Mucosa of descending colon (tissue), 3 donors: ENCODE data around the gene LPCAT2. TPM values are rescaled to one million over a fixed set of nuclear protein-coding genes. Genes with fewer than 3 reads are reported as not detected.

Experiments used
- ATAC-seq: fragments of 200-7000 bp; cut with Tn5 transposase; one replicate; pipeline ENCODE4 v1.9.1; 2020; ENCODE audit warnings: mild to moderate bottlenecking, moderate library complexity
- DNase-seq, 3 donors: peaks; one replicate each; pipeline ENCODE4 v3.0.0-alpha.2; 2020
- H3K36me3 ChIP-seq: fragments of 200-600 bp; one replicate; pipeline ENCODE4 v1.8.0; 2021; ENCODE audit warnings: low read depth, mild to moderate bottlenecking
- H3K4me1 ChIP-seq: fragments of 200-600 bp; one replicate; pipeline ENCODE4 v1.8.0; 2021; ENCODE audit warnings: low read depth, mild to moderate bottlenecking
- H3K4me3 ChIP-seq: fragments of 200-600 bp; one replicate; pipeline ENCODE4 v1.8.0; 2021; ENCODE audit warnings: mild to moderate bottlenecking
- H3K9me3 ChIP-seq: fragments of 200-600 bp; one replicate; pipeline ENCODE4 v1.8.0; 2021; ENCODE audit warnings: mild to moderate bottlenecking
- intact Hi-C, 2 donors: fragments of 100-400 bp; cut with DNase I in 1 of 2; cut with micrococcal nuclease in 1 of 2; formaldehyde crosslinking; loops; one replicate each; pipeline versions ENCODE4 v1.11.0 to v1.11.1; 2022; cut with DNase I, micrococcal nuclease
- total RNA-seq, 3 donors: library from RNA; stranded (reverse); fragmentation: NEBNext Ultra II Directional in 2 of 3; extraction: Animal tissue kit (Norgen Biotek cat#: 25700) in 2 of 3; gene quantifications; one replicate each; pipeline versions ENCODE4 v1.2.1 to v1.2.4, GENCODE V29; 2021 to 2023
- TF ChIP-seq, protein P1 (sequence below): fragments of 200-600 bp; IDR thresholded peaks from one replicate; pipeline ENCODE4 v1.8.0; 2022; ENCODE audit warnings: antibody characterized with exemption, mild to moderate bottlenecking
- donor health status: DM: no; HTN: no; CAD: no; lungs with moderate emphysema.
- donor health status: DM: no; HTN: no; CAD: no.
- donor health status: DM: no; HTN: yes; CAD: no.

LPCAT2 gene
- total RNA-seq, 3 donors from 2014 or later, result 11.3 to 22.1 (median 13.8) TPM

DNA sequence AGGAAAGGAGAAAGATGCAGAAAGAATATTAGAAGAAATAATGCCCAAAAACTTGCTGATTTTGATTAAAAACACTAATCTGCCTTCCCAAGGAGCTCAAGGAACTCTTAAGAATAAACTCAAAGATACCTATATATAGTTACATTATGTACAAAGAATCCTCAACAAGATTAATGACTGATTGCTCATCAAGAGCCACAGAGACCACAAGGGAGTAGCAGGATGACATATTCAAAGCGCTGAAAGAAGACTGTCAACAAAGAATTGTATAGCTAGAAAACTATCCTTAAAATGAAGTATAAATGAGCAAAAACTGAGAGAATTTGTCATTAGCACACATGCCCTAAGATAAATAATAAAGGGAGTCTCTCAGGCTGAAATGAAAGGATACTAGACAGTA is 6.2 kb downstream of the LPCAT2 start:
- TF ChIP-seq, protein P1, sequence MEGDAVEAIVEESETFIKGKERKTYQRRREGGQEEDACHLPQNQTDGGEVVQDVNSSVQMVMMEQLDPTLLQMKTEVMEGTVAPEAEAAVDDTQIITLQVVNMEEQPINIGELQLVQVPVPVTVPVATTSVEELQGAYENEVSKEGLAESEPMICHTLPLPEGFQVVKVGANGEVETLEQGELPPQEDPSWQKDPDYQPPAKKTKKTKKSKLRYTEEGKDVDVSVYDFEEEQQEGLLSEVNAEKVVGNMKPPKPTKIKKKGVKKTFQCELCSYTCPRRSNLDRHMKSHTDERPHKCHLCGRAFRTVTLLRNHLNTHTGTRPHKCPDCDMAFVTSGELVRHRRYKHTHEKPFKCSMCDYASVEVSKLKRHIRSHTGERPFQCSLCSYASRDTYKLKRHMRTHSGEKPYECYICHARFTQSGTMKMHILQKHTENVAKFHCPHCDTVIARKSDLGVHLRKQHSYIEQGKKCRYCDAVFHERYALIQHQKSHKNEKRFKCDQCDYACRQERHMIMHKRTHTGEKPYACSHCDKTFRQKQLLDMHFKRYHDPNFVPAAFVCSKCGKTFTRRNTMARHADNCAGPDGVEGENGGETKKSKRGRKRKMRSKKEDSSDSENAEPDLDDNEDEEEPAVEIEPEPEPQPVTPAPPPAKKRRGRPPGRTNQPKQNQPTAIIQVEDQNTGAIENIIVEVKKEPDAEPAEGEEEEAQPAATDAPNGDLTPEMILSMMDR, result no peak
- intact Hi-C loops, result no loop called here
- DNase-seq, result no peak
- Histone ChIP-seq H3K4me1 (no peaks in the 10 kb centered on the region), H3K9me3 (peaks cover 4% of the 10 kb centered on the region), H3K4me3 (no peak overlapping the region), H3K36me3 (no peaks in the 10 kb centered on the region)
- no peak for ATAC-seq

DNA sequence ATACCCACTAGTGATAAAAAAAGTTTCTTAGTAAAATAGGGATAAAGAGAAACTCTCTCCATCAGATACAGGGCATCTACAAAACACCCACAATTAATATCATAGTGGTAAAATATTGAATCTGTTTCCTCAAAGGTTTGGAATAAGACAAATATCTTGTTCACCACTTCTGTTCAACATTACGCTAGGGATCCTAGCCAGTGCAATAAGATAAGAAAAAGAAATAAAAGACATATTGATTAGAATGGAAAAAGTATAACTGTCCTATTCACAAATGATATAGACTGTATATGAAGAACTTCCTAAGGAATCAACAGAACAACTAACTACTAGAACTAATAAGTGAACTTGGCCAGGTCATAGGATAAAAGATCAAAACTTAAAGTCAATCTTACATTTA is 12.9 kb downstream of the LPCAT2 start:
- ATAC-seq, result no peak
- H3K36me3 ChIP-seq, result no peaks in the 10 kb centered on the region

DNA sequence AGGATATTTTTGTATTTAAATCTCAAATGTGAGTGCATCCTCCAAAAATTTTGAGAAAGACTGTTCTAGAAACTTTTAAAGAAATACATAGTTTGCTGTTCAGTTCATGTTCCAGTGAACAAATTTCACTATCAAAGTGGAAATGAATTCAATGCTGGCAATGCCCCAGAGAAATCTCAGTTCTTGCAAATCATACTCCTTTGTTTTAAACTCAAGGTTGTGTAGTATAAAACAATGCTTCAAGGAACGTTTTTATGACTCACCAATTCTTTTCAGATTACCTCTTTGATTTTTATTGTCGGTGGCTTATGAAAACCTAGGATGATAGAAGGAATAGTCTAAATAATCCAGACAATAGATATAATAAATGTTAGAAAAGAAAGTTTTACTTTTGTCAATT is 17.6 kb downstream of the LPCAT2 start:
- H3K9me3 ChIP-seq, result peaks cover 6% of the 10 kb centered on the region
- ATAC-seq (no peak), DNase-seq (no peak)
- intact Hi-C loops, result no loop called here
- H3K4me3 ChIP-seq, result no peak overlapping the region
- peaks cover 5% of the 10 kb centered on the region for H3K4me1 ChIP-seq
- H3K36me3 ChIP-seq, result no peaks in the 10 kb centered on the region
- TF ChIP-seq, protein P1, result no peak

More for the DNA sequence above, 12.9 kb downstream of the LPCAT2 start:
- Histone ChIP-seq H3K4me1 (peaks cover 5% of the 10 kb centered on the region), H3K4me3 (no peak overlapping the region), H3K9me3 (peaks cover 10% of the 10 kb centered on the region)
- intact Hi-C loops, result no loop called here
- DNase-seq, result no peak
- TF ChIP-seq, protein P1, result no peak

DNA sequence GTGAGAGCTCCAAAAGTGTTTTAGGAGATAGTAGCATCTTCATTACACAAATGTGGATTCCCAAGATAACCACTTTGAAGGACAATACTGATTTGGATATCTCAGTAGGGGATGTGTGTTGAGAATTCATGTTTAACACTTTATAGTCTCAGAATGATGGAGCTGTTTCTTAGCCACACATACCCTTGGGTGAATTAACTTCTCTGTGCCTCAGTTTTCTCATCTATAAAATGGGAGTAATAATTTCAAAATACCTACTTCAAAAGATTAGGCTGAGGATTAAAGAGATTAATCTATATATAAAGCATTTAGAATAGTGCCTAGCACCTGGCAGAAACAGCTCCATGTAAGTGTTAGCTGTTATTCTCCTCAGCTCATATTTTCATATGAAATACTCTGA is 19.0 kb downstream of the LPCAT2 start:
- Histone ChIP-seq H3K4me1 (peaks cover 5% of the 10 kb centered on the region), H3K36me3 (no peaks in the 10 kb centered on the region), H3K9me3 (no peaks in the 10 kb centered on the region), H3K4me3 (no peak overlapping the region)
- intact Hi-C loops, result no loop called here
- TF ChIP-seq, protein P1, result no peak
- ATAC-seq, result no peak
- DNase-seq, result no peak

DNA sequence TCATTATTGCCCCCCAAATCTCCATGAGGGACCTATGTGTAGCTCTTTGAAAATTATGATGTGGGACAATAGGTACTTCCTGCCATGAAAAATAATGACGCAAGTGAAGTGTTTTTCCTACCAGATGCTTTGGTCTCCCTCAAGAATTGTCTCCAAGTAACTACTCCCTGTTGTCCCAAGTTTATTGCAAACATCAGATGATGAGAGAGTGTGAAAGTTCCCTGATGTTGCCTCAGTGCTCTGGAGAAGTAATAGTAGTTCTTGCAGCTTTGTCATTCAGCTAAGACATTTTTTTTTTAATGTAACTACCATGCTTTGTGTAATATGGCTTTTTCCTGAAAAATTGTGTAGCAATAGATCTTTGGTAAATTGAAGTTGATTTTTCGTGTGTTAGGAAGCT is 20.1 kb downstream of the LPCAT2 start:
- ATAC-seq (no peak), DNase-seq (no peak)
- no peaks in the 10 kb centered on the region for H3K36me3 ChIP-seq
- intact Hi-C loops, result no loop called here
- H3K4me3 ChIP-seq, result no peak overlapping the region
- TF ChIP-seq, protein P1, result no peak
- H3K4me1 ChIP-seq, result peaks cover 5% of the 10 kb centered on the region
- H3K9me3 ChIP-seq, result no peaks in the 10 kb centered on the region

DNA sequence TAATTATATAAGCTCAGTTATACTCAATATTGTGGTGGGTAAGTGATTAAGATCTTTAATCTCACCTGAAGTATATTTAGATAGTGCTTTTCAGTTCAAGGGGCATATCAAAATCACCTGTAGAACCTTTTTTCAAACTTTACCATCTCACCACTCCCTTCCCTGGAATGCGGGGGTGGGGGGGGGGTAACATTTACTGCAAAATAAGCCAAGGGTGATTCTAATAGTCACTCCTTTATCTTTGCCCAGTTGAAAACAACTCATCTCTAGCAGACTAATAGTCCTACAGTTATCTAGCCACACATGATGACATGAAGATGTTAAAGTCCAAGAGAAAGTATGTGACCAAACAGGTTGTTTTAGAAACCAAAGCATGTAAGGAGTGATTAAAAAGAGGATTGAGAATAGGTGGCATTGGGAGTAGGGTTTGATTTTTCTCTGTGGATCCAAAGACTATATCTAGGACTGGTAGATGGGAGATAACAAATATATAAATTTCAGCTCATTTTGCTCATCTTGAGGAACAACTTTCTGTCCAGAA is 21.5 kb downstream of the LPCAT2 start:
- intact Hi-C loops, result no loop called here
- Histone ChIP-seq H3K9me3 (no peaks in the 10 kb centered on the region), H3K4me1 (peaks cover 5% of the 10 kb centered on the region), H3K36me3 (no peaks in the 10 kb centered on the region), H3K4me3 (no peak overlapping the region)
- DNase-seq, result no peak
- ATAC-seq, result no peak
- TF ChIP-seq, protein P1, result no peak
